NCI-H345 treated with DMSO at 0.1 percent for 48 hours (cell line): Measurements from ENCODE around the gene CYTH1.

ENCODE experiments used
- DNase-seq: peaks from one replicate; lab custom pipeline; 2025; ENCODE audit not compliant: unreplicated experiment; lab: John Stamatoyannopoulos, UW

CYTH1 gene

GRCh38 chr17:78628547-78629435 lies 153.3 kb downstream of the CYTH1 start:
- no peak for DNase-seq

- no peak for DNase-seq
Observed at GRCh38 chr17:78624324-78625151, 157.5 kb downstream of the CYTH1 start.
